Pulmonary artery endothelial cell (primary cell): Measurements from ENCODE around the gene TRIM25. TPM values are rescaled to one million over a fixed set of nuclear protein-coding genes. Genes with fewer than 3 reads are reported as not detected.

Experiments
- DNase-seq: peaks from one replicate; pipeline ENCODE4 v3.0.0-alpha.2; 2011; ENCODE audit warnings: low read depth, low spot score
- total RNA-seq: library from RNA; depleted of rRNA; stranded (reverse); fragments of >200 nt; gene quantifications from 2 replicates; pipeline ENCODE4 v1.2.3, GENCODE V29; 2014

TRIM25 gene, protein sequence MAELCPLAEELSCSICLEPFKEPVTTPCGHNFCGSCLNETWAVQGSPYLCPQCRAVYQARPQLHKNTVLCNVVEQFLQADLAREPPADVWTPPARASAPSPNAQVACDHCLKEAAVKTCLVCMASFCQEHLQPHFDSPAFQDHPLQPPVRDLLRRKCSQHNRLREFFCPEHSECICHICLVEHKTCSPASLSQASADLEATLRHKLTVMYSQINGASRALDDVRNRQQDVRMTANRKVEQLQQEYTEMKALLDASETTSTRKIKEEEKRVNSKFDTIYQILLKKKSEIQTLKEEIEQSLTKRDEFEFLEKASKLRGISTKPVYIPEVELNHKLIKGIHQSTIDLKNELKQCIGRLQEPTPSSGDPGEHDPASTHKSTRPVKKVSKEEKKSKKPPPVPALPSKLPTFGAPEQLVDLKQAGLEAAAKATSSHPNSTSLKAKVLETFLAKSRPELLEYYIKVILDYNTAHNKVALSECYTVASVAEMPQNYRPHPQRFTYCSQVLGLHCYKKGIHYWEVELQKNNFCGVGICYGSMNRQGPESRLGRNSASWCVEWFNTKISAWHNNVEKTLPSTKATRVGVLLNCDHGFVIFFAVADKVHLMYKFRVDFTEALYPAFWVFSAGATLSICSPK
- total RNA-seq, result 27.5 and 32.9 TPM in 2 replicates

DNA sequence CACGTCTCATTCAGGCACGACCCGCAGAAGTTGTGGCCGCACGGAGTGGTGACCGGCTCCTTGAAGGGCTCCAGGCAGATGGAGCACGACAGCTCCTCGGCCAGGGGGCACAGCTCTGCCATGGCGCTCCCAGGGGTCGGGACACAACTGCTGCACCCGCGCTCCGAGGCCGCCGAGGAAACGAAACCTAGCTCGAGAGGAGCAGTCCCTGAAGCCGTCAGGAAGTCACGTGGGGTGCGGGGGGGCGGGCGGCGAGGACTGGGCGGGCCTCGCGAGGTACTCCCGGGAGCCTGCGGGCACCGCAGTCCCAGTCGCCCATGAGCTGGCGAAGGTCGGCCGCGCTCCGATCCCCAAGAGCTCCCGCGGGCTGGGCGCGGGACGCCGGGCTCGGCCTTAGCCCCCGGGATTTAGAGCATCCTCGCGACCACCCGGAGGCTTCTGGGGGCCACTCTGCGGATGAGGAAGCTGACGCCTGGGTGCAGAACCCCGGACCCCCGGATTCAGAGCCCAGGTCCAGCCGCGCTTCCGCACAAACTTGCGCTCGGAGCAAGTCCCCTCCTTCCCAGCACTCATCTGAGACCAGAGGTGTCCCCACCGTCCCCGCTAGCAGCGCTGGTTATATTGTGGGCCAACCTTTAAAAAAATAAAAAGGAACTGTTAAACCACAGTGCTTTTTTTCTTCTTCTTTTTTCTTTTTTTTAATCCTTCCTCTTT, at the start of gene TRIM25:
TRIM25 (minus strand) TSS at position 183 of the 714 bp plus-strand sequence; CDS start at position 122, 61 bp downstream.
- peak; percentile 61 for DNase-seq

GRCh38 chr17:56960596-56961538, 47.0 kb upstream of the TRIM25 start, which contains the start of gene COIL:
COIL (minus strand) TSS chr17:56961050; CDS start chr17:56961019, 31 bp downstream.
- DNase-seq, result peak; percentile 67

DNA sequence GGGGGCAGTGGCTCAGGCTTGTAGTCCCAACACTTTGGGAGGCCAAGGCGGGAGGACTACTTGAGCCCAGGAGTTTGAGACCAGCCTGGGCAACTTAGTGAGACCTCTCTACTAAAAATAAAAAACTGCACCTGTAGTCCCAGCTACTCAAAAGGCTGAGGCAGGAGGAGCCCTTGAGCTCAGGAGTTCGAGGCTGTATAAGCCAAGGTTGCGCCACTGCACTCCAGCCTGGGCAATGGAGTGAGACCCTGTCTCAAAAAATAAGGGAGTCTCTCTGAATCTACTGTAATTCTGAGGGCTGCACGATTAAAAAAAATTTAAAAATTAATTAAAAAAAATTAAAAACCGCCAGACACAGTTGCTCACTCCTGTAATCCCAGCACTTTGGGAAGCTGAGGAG, 43.1 kb upstream of the TRIM25 start:
- no peak for DNase-seq

- no peak for DNase-seq
Observed at GRCh38 chr17:56949595-56949994, 35.7 kb upstream of the TRIM25 start.

GRCh38 chr17:56948491-56948890, 34.6 kb upstream of the TRIM25 start:
- DNase-seq, result no peak

- DNase-seq, result no peak
Observed at GRCh38 chr17:56947741-56948140, 33.9 kb upstream of the TRIM25 start.

GRCh38 chr17:56945938-56946505, 32.2 kb upstream of the TRIM25 start:
- no peak for DNase-seq

DNA sequence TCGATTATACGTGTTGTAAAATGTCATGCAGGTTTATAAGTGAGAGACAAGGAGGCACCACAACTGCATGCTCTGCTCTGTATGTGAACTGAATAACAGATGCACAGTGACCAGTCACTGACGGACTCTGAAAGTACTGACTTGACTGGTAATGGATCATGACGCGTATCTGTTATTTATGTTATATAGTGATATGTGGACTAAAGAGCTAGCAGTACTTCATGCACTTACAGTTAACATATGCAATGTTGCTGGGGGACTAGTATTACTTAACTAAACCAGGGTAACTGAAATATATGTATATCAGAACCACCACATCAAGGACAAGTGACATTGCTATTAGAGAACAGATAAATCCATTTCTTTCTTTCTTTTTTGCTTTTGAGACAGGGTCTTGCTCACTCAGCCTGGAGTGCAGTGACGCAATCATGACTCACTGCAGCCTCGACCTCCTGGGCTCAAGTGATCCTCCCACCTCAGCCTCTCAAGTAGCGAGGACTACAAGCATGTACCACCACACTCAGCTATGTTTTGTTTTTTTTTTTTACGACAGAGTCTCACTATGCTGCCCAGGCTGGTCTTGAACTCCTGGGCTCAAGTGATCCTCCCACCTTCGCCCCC, 29.8 kb upstream of the TRIM25 start:
- no peak for DNase-seq

DNA sequence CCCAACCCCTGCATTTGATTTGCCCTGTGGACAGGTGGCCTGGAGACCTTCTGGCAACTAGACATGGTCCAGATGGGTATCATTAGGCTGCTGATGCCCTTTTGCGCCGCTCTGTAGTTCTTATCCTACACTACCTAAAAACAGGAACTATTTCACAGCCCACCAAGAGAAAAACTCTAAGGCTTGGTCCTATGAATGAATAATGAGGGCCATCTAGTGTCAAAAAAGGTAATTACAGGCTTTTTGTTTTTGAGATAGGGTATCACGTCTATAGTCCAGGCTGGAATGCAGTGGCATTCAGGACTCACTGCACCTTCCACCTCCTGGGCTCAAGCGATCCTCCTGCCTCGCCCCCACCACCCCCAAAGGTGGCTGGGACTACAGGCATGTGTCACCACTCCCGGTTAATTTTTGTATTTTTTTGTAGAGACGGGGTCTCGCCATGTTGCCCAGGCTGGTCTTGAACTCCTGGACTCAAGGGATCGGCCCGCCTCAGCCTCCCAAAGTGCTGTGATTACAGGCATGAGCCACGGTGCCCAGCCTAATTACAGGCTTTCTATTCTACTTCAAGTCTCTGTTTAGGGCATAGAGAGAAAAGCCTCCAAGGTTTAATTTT, 26.1 kb upstream of the TRIM25 start:
- peak; percentile 22 for DNase-seq

- peak; percentile 37 for DNase-seq
Observed at GRCh38 chr17:56938206-56938605, 24.4 kb upstream of the TRIM25 start.

DNA sequence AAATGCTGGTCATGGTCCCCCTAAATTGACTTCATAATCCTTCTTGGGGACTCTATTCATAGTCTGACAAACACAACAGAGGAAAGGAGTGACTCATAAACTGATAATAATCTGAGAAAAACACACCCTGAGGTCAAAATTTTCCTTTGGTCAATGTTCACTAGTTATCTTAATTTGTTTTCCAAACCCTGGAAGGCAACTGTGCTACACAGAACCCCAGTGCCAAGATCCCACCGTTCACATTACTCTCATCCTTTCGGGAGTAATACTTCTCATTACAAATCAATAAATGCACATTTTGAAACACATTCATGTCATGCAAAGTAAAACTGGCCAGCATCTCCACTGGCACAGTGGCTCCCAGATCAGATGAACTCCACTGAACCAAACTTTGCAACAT, 23.8 kb upstream of the TRIM25 start:
- no peak for DNase-seq

- no peak for DNase-seq
Observed at GRCh38 chr17:56936697-56937322, 23.0 kb upstream of the TRIM25 start.

- no peak for DNase-seq
Observed at GRCh38 chr17:56935461-56935860, 21.6 kb upstream of the TRIM25 start.

DNA sequence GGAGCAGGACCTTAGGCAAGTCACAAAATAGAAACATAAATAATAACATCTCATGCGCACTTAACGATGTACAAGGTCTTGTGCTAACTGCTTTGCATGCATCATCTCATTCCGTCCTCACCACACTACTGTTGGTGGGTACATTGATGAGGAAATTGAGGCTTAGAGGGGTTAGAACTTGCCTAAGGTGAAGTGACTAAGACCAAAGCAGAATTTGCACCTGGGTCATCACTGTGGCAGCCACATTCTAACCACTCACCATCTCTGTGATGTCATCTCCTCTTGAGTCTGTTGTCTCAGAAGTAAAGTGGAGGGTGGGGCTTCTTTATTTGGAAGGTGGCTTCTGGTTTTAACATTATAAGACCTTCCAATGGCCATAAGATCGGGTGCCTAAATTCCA, 20.4 kb upstream of the TRIM25 start:
- no peak for DNase-seq

DNA sequence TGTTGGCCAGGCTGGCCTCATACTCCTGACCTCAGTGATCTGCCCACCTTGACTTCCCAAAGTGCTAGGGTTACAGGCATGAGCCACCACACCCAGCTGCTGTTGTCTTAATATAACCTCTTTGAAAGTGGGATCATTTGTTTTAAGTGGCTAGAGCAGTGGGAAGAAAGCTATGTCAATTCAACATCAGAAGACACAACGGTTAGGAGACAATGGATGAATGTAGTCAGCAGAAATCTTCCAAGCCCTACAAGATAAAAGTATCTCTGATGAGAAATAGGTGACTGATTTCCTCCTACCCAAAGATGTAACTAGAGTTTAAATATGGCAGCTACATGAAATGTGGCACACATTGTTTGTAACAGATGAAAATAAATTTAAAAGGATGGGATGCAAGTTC, 20.0 kb upstream of the TRIM25 start:
- DNase-seq, result no peak

GRCh38 chr17:56933151-56933745, 19.4 kb upstream of the TRIM25 start:
- no peak for DNase-seq

DNA sequence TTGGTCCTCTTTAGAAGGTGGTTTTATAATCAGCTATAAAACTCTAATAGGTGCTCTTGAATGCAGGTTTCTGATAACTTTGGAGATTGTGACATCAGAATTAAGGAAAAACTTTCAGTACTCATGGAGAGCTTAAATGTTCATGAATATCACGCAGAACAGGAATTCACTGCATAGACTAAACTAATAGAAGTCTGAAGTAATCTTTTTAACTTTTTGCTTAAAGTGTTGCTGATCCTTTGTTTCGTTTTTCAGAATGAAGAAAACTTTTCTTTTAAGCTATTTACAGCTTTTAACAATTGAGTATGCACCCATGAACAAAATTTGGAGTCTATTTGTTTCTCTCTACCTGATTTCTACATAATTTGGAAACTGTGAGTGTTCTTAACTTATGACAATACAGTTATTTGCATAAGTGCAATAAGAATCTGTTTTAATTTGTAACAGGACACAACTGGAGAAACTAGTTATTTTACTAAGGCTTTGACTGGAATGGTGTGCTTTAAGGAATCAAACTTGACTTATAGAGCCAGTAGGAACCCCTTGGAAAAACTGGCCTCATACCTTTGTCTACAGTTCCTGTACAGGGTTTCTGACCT, 17.0 kb upstream of the TRIM25 start:
- no peak for DNase-seq

- DNase-seq, result no peak
Observed at GRCh38 chr17:56929362-56929969, 15.6 kb upstream of the TRIM25 start.
